Measurements from ENCODE around the gene NTM.

Gene NTM

DNA sequence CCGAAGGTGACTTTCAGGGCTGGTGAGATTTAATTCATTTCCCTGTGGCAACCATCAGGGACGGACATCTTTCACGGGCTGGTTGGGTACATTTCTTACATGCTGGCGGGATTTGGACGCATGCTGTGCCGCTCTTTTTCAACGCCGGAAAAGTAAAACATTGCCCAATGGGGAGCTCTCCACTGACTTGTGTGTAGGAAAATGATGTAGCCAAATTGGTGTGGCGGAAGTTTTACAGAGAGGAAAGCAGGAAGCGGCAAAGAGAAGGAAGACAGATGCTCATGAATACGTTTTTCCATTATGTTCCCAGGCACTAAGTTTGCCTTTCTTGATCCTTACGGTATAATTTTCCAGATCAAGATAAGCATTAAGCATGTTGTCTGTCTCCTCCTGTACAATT, 375.8 kb downstream of the NTM start:
- no peaks in the 10 kb centered on the region for H3K9me3 ChIP-seq (ENCODE audit: insufficient read depth, low read length)
- no peaks in the 10 kb centered on the region for H3K79me2 ChIP-seq (ENCODE audit: low read length)
- no peaks in the 10 kb centered on the region for H3K36me3 ChIP-seq (replicated peaks; ENCODE audit: low read depth, low read length)
- no peak overlapping the region for H3K4me3 ChIP-seq (ENCODE audit: low read length)
- no peak for TF ChIP-seq EZH2phosphoT487 (IDR thresholded peaks at IDR 0.05; ENCODE audit: low read depth)
- TF ChIP-seq, protein P1, sequence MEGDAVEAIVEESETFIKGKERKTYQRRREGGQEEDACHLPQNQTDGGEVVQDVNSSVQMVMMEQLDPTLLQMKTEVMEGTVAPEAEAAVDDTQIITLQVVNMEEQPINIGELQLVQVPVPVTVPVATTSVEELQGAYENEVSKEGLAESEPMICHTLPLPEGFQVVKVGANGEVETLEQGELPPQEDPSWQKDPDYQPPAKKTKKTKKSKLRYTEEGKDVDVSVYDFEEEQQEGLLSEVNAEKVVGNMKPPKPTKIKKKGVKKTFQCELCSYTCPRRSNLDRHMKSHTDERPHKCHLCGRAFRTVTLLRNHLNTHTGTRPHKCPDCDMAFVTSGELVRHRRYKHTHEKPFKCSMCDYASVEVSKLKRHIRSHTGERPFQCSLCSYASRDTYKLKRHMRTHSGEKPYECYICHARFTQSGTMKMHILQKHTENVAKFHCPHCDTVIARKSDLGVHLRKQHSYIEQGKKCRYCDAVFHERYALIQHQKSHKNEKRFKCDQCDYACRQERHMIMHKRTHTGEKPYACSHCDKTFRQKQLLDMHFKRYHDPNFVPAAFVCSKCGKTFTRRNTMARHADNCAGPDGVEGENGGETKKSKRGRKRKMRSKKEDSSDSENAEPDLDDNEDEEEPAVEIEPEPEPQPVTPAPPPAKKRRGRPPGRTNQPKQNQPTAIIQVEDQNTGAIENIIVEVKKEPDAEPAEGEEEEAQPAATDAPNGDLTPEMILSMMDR (IDR thresholded peaks at IDR 0.05; ENCODE audit: low read depth, low read length) = no peak
- no peaks in the 10 kb centered on the region for H3K4me1 ChIP-seq (ENCODE audit: low read length)
- no peaks in the 10 kb centered on the region for H4K20me1 ChIP-seq (ENCODE audit: insufficient read depth, low read length)
- H3K27ac ChIP-seq (ENCODE audit: low read length) = no peak overlapping the region
- H3K27me3 ChIP-seq (ENCODE audit: low read depth, low read length) = peaks cover 7% of the 10 kb centered on the region; the same call in 1 of the 2 replicates
- no peak overlapping the region for H3K4me2 ChIP-seq (ENCODE audit: low read length)
- H3K9ac ChIP-seq (ENCODE audit: low read length) = no peak overlapping the region
- H2AFZ ChIP-seq (ENCODE audit: low read depth, low read length) = no peak overlapping the region

DNA sequence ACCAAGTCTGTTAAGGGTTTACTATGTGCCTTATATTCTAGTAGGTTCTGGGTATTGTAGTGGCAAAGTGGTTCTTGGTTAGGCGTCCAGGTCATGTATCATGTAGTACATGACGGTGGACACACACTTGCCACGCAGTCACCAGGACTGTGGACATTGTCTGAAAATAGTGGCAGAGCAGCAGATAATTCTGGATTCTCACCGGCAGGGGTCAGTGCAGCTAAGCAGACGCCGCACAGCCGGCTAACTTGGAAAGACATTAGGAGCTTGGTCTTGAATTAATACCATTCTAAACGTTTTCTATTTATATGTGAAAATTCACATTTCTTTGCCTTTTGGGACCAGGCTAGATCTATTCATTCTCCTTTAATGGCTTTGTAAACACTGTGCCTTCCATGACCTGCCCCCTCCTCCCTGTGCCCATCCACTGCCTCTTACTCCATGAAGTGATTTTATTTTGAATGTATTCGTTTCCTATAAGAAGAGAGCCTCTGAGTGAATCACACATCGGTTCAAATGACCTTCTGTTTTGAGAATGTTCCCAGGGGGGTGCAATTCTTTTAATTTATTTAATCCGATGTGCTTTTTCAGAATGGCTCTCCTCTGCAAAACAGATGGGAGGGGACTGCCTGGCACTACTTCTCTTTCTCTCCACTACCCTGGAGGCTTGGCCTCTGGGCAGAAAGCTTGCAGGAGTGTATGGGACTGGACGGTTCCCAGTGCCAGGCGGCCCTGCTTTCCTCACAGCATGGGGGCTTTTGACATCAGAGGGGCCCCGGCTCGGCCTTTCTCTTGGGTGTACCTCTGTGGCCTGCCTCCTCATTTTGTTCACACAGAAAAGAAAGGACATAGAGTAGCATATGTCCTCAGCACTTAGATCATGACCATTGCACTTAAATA, 378.0 kb downstream of the NTM start:
- Histone ChIP-seq H4K20me1 (ENCODE audit: insufficient read depth, low read length) (no peaks in the 10 kb centered on the region), H3K4me1 (ENCODE audit: low read length) (no peaks in the 10 kb centered on the region), H3K79me2 (ENCODE audit: low read length) (no peaks in the 10 kb centered on the region), H3K9me3 (ENCODE audit: insufficient read depth, low read length) (no peaks in the 10 kb centered on the region), H2AFZ (ENCODE audit: low read depth, low read length) (no peak overlapping the region), H3K4me2 (ENCODE audit: low read length) (no peak overlapping the region), H3K36me3 (replicated peaks; ENCODE audit: low read depth, low read length) (no peaks in the 10 kb centered on the region), H3K27me3 (ENCODE audit: low read depth, low read length) (peaks cover 5% of the 10 kb centered on the region; the same call in 1 of the 2 replicates), H3K27ac (ENCODE audit: low read length) (no peak overlapping the region), H3K4me3 (ENCODE audit: low read length) (no peak overlapping the region), H3K9ac (ENCODE audit: low read length) (no peak overlapping the region)
- TF ChIP-seq, protein P1 (IDR thresholded peaks at IDR 0.05; ENCODE audit: low read depth, low read length) = peak; percentile 80
- TF ChIP-seq EZH2phosphoT487 (IDR thresholded peaks at IDR 0.05; ENCODE audit: low read depth) = no peak

DNA sequence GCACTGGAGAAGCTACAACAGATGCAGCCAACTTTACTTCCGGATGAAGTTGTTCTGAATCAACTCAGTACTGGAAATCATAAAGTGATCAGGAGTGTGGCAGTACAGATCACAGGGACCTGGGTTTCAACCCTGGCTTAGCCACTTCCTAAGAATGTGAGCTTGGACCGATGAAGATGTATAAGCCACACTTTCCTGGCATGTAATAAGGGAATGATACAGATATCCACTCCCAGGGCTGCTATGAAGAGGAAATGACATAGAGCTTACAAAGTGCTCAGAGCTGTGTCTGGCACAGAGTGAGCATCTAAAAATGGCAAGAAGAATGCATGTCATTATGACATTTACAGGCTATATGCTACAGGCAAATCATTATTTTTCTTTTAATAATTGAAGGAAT, 378.7 kb downstream of the NTM start:
- Histone ChIP-seq H3K79me2 (ENCODE audit: low read length) (no peaks in the 10 kb centered on the region), H3K9ac (ENCODE audit: low read length) (no peak overlapping the region), H3K27me3 (ENCODE audit: low read depth, low read length) (no peaks in the 10 kb centered on the region), H4K20me1 (ENCODE audit: insufficient read depth, low read length) (no peaks in the 10 kb centered on the region), H3K4me3 (ENCODE audit: low read length) (no peak overlapping the region), H3K4me2 (ENCODE audit: low read length) (no peak overlapping the region), H2AFZ (ENCODE audit: low read depth, low read length) (no peak overlapping the region), H3K9me3 (ENCODE audit: insufficient read depth, low read length) (no peaks in the 10 kb centered on the region), H3K27ac (ENCODE audit: low read length) (no peak overlapping the region), H3K4me1 (ENCODE audit: low read length) (no peaks in the 10 kb centered on the region), H3K36me3 (replicated peaks; ENCODE audit: low read depth, low read length) (no peaks in the 10 kb centered on the region)
- TF ChIP-seq, protein P1 (IDR thresholded peaks at IDR 0.05; ENCODE audit: low read depth, low read length) = no peak
- no peak for TF ChIP-seq EZH2phosphoT487 (IDR thresholded peaks at IDR 0.05; ENCODE audit: low read depth)

DNA sequence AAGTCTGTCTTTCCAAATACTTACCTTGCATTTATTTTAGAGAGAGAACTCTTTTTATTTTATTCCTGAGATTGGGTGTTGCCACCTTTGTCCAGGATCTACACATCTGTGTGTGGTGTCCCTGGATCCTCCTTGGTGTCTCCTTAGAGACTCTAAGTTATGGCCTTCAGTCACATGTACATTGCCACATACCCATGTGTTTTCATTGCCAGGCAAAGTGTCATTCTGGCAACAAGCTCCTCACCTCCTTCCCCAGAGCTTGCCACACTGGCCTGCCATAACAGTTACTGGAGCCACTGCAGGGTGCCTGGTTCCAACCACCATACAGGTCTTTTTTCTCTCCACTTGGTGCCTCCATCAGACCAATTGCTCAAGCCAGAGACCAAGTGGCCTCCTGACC, 379.7 kb downstream of the NTM start:
- no peaks in the 10 kb centered on the region for H3K4me1 ChIP-seq (ENCODE audit: low read length)
- no peak overlapping the region for H3K4me2 ChIP-seq (ENCODE audit: low read length)

More for the DNA sequence above, 379.7 kb downstream of the NTM start:
- H3K36me3 ChIP-seq (replicated peaks; ENCODE audit: low read depth, low read length) = no peaks in the 10 kb centered on the region
- no peaks in the 10 kb centered on the region for H3K79me2 ChIP-seq (ENCODE audit: low read length)
- H4K20me1 ChIP-seq (ENCODE audit: insufficient read depth, low read length) = no peaks in the 10 kb centered on the region
- no peak overlapping the region for H3K9ac ChIP-seq (ENCODE audit: low read length)
- no peak overlapping the region for H3K27ac ChIP-seq (ENCODE audit: low read length)
- no peak overlapping the region for H3K4me3 ChIP-seq (ENCODE audit: low read length)
- no peaks in the 10 kb centered on the region for H3K9me3 ChIP-seq (ENCODE audit: insufficient read depth, low read length)
- no peak for TF ChIP-seq EZH2phosphoT487 (IDR thresholded peaks at IDR 0.05; ENCODE audit: low read depth)
- TF ChIP-seq, protein P1 (IDR thresholded peaks at IDR 0.05; ENCODE audit: low read depth, low read length) = no peak
- no peak overlapping the region for H2AFZ ChIP-seq (ENCODE audit: low read depth, low read length)
- H3K27me3 ChIP-seq (ENCODE audit: low read depth, low read length) = no peaks in the 10 kb centered on the region

All from OCI-LY3 (cell line).